GM23248 (cell line): Measurements from ENCODE around the gene CDKAL1. TPM values are rescaled to one million over a fixed set of nuclear protein-coding genes. Genes with fewer than 3 reads are reported as not detected.
"Not testable (repeated sequence)": the region's sequence is repeated elsewhere in the genome, so short reads cannot be mapped to it uniquely, and the experiment has no call there.

ENCODE experiments used
- DNase-seq: peaks from one replicate; pipeline ENCODE4 v3.0.0-alpha.2; 2015
- H2AFZ ChIP-seq: fragments of 200-600 bp; sonication (generic); 2 replicates; pipeline ENCODE4 v1.6.1; 2016; ENCODE audit warnings: antibody characterized with exemption
- H3F3A ChIP-seq: fragments of 200-600 bp; sonication (generic); 2 replicates; pipeline ENCODE4 v1.6.1; 2016; ENCODE audit warnings: mild to moderate bottlenecking, antibody characterized with exemption, mixed run types; ENCODE audit not compliant: insufficient read depth
- H3K27ac ChIP-seq: fragments of 200-600 bp; sonication (generic); 2 replicates; pipeline ENCODE4 v1.5.1; 2016; ENCODE audit warnings: mild to moderate bottlenecking
- H3K27me3 ChIP-seq: fragments of 200-600 bp; sonication (generic); replicated peaks from 2 replicates; pipeline ENCODE4 v1.6.1; 2016; ENCODE audit warnings: mild to moderate bottlenecking; ENCODE audit not compliant: insufficient read depth
- H3K36me3 ChIP-seq: fragments of 200-600 bp; sonication (generic); 2 replicates; pipeline ENCODE4 v1.6.1; 2016; ENCODE audit warnings: low read depth, mild to moderate bottlenecking
- H3K4me1 ChIP-seq: fragments of 200-600 bp; sonication (generic); 2 replicates; pipeline ENCODE4 v1.6.1; 2016; ENCODE audit warnings: mild to moderate bottlenecking; ENCODE audit not compliant: insufficient read depth
- H3K4me2 ChIP-seq: fragments of 200-600 bp; sonication (generic); one replicate; pipeline ENCODE4 v1.6.1; 2016; ENCODE audit warnings: mild to moderate bottlenecking; ENCODE audit not compliant: unreplicated experiment
- H3K4me3 ChIP-seq: fragments of 200-600 bp; sonication (generic); 2 replicates; pipeline ENCODE4 v1.5.1; 2016; ENCODE audit warnings: mild to moderate bottlenecking
- H3K79me2 ChIP-seq: fragments of 200-600 bp; sonication (generic); 2 replicates; pipeline ENCODE4 v1.6.1; 2016; ENCODE audit warnings: mild to moderate bottlenecking; ENCODE audit not compliant: insufficient read depth
- H3K9ac ChIP-seq: fragments of 200-600 bp; sonication (generic); 2 replicates; pipeline ENCODE4 v1.6.1; 2016; ENCODE audit warnings: mild to moderate bottlenecking
- H3K9me2 ChIP-seq: fragments of 200-600 bp; sonication (generic); 2 replicates; pipeline ENCODE4 v1.6.1; 2016; ENCODE audit warnings: mixed run types, mild to moderate bottlenecking, moderate library complexity; ENCODE audit not compliant: insufficient read depth
- H3K9me3 ChIP-seq: fragments of 200-600 bp; sonication (generic); one replicate; pipeline ENCODE4 v1.6.1; 2017; ENCODE audit warnings: low read depth
- H4K20me1 ChIP-seq: fragments of 200-600 bp; sonication (generic); 2 replicates; pipeline ENCODE4 v1.6.0; 2016; ENCODE audit not compliant: insufficient read depth
- EZH2 ChIP-seq: fragments of 200-600 bp; sonication (generic); IDR thresholded peaks from 2 replicates; pipeline ENCODE4 v1.6.1; 2018; ENCODE audit warnings: antibody characterized with exemption, mild to moderate bottlenecking; ENCODE audit not compliant: insufficient read depth, poor library complexity, severe bottlenecking
- EZH2phosphoT487 ChIP-seq: fragments of 200-600 bp; sonication (generic); IDR thresholded peaks from 2 replicates; pipeline ENCODE4 v1.6.1; 2018; ENCODE audit warnings: antibody characterized with exemption, moderate library complexity, mild to moderate bottlenecking, low read depth; ENCODE audit not compliant: insufficient read depth
- WGBS, 2 experiments: methylation state at CpG; one replicate each; pipeline ENCODE4 v1.1.6; 2015 to 2017; ENCODE audit warnings: low lambda C conversion rate in 2 of 2, low coverage in 1 of 2; ENCODE audit errors: missing lambda C conversion rate in 2 of 2; 5-methylcytosine and 5-hydroxymethylcytosine counted together
- in situ Hi-C: fragments of 300-500 bp; cut with MboI; formaldehyde crosslinking; loops from 2 replicates; pipeline ENCODE4 v1.15.0; 2020
- polyA plus RNA-seq: library from polyadenylated mRNA; unstranded; fragments of >200 nt; fragmentation: Nextera tagmentation; extraction: Ambion mirVana; gene quantifications from 2 replicates; pipeline ENCODE4 v1.2.1, GENCODE V29; 2016
- total RNA-seq: library from RNA; depleted of rRNA; stranded (reverse); fragments of >200 nt; shearing (Covaris generic); gene quantifications from 2 replicates; pipeline ENCODE4 v1.2.3, GENCODE V29; 2014

Gene CDKAL1
- total and polyA plus RNA-seq, 2 experiments from 2014 or later: 7.5 to 10.8 TPM

DNA sequence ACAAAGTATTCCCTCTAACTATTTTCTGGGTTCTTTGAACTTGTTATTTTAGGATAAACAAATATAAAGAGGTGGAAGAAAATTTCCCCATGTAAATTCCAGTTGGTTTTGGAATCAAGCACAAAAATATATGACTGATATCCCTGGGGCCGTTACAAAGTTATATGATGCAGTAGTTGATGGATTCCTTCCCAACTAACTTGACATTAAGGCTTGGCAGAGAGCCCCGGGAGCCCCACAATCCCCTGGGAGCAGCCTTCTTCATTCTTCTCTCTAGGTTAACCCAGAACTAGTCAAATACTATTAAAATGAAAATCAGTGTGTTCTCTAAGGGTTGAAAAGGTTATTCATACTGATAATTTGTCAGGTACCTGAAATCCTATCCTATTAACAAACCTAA, 550.4 kb downstream of the CDKAL1 start:
- Histone ChIP-seq H3F3A (no peaks in the 10 kb centered on the region), H3K9ac (no peak overlapping the region), H3K4me2 (no peak overlapping the region), H3K36me3 (no peaks in the 10 kb centered on the region), H3K9me2 (no peaks in the 10 kb centered on the region), H3K4me1 (no peaks in the 10 kb centered on the region), H4K20me1 (no peaks in the 10 kb centered on the region), H3K27ac (no peak overlapping the region), H3K4me3 (no peak overlapping the region), H3K9me3 (no peaks in the 10 kb centered on the region), H3K79me2 (no peaks in the 10 kb centered on the region), H2AFZ (no peak overlapping the region), H3K27me3 (no peaks in the 10 kb centered on the region)
- WGBS, 2 experiments: 58 to 66% methylated on average over 2 of the region's 2 CpGs
- DNase-seq: no peak
- in situ Hi-C loops: no loop called here
- TF ChIP-seq EZH2: no peak
- TF ChIP-seq EZH2phosphoT487: no peak

DNA sequence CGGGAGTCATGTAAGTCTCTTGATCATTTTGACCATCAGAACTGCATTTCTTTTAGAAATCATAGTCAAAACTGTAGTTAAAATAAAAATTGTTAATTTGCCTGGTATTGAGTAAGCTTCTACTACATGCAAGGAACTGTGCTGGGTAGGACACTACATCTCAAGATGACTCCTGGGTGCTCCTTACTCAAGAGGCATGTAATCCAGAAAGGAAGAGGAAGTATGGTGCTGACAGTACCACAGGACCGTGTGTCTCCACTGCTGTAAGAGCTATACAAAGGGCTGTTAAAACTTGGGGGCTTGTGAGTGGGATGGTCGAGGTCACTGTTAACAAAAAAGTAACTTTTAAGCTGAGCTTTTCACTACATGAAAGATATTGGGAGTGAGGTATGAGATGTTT, 551.0 kb downstream of the CDKAL1 start:
- no peak overlapping the region for H3K9ac ChIP-seq
- H3K36me3 ChIP-seq: no peaks in the 10 kb centered on the region
- WGBS, 2 experiments: 84 to 92% methylated on average over 3 of the region's 3 CpGs
- no peak overlapping the region for H3K4me3 ChIP-seq
- H3K4me1 ChIP-seq: no peaks in the 10 kb centered on the region
- no peak overlapping the region for H3K4me2 ChIP-seq
- H3K9me3 ChIP-seq: no peaks in the 10 kb centered on the region
- no peak overlapping the region for H2AFZ ChIP-seq
- DNase-seq: no peak
- in situ Hi-C loops: no loop called here
- H3K79me2 ChIP-seq: no peaks in the 10 kb centered on the region
- H3K9me2 ChIP-seq: no peaks in the 10 kb centered on the region
- H3F3A ChIP-seq: no peaks in the 10 kb centered on the region
- TF ChIP-seq EZH2phosphoT487: no peak
- no peak for TF ChIP-seq EZH2
- H3K27me3 ChIP-seq: no peaks in the 10 kb centered on the region
- H3K27ac ChIP-seq: no peak overlapping the region
- H4K20me1 ChIP-seq: no peaks in the 10 kb centered on the region

DNA sequence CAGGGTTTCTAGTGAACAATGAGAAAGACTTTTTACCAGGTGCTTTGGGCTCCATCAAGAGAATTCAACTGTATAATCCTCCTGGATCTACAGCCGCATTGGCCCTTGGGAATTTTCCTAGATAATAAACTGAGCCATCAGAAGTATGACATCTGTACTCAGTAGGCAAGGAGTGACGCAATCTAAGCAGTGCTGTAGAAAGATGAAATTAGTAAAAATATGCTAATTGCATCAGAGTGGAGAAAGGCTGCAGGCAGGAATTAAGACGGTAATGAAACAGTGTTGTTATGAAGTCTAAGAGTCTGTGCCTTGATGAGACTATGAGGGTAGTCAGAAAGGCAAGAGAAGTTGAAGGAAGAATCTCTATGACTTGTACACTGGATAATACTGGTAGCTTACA, 551.4 kb downstream of the CDKAL1 start:
- TF ChIP-seq EZH2 (no peak), EZH2phosphoT487 (no peak)
- Histone ChIP-seq H3F3A (no peaks in the 10 kb centered on the region), H3K9me3 (no peaks in the 10 kb centered on the region), H3K9me2 (no peaks in the 10 kb centered on the region), H2AFZ (no peak overlapping the region), H3K27me3 (no peaks in the 10 kb centered on the region), H3K79me2 (no peaks in the 10 kb centered on the region), H3K9ac (no peak overlapping the region), H3K4me3 (no peak overlapping the region), H3K4me2 (no peak overlapping the region), H4K20me1 (no peaks in the 10 kb centered on the region), H3K36me3 (no peaks in the 10 kb centered on the region), H3K27ac (no peak overlapping the region), H3K4me1 (no peaks in the 10 kb centered on the region)
- in situ Hi-C loops: no loop called here
- DNase-seq: no peak
- WGBS, 2 experiments: 86 to 92% methylated on average over 3 of the region's 3 CpGs

DNA sequence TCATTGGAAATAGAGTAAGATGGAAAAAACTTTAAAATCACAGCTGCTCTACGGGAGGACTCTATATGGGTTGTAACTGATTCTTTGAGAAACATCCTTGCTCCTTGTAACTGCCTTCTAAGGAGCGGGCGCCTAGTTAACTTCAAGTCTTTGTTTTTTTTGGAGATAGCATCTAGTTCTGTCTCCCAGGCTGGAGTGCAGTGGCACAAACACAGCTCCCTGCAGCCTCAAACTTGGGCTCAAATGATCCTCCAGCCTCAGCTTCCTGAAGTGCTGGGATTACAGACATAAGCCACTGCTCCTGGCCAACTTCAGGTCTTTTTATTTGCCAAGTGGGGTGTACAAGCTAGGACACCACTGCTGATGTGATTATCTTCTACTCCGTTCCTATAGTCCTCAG, 552.9 kb downstream of the CDKAL1 start:
- TF ChIP-seq EZH2: no peak
- TF ChIP-seq EZH2phosphoT487: no peak
- Histone ChIP-seq H3K9ac (no peak overlapping the region), H3K4me1 (no peaks in the 10 kb centered on the region), H3K4me3 (no peak overlapping the region), H3K36me3 (no peaks in the 10 kb centered on the region), H3K27ac (no peak overlapping the region), H3K4me2 (no peak overlapping the region), H3K9me3 (no peaks in the 10 kb centered on the region), H3F3A (no peaks in the 10 kb centered on the region), H3K79me2 (no peaks in the 10 kb centered on the region), H3K27me3 (no peaks in the 10 kb centered on the region), H3K9me2 (no peaks in the 10 kb centered on the region), H4K20me1 (no peaks in the 10 kb centered on the region), H2AFZ (no peak overlapping the region)
- DNase-seq: no peak
- 95 to 98% methylated on average over 4 of the region's 4 CpGs for WGBS, 2 experiments
- in situ Hi-C loops: no loop called here

DNA sequence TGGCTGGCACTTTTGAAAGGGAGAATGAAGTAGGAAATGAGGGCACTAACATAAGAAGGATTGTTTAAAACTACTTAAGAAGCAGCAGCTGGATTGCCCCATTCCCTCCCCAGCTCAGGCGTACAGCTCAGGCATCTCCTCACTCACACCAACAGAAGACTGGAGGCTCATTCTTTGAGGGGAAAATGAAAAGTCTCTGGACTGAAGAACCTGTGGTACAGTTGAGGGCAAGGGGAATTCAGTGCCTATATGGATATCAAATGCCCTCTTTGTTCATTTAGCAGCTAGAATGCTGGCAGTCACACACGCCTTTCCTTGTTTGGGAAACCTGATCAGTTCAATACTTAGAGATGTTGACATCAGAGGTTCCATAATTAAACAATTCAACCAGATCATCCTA, 557.2 kb downstream of the CDKAL1 start:
- 97 to 100% methylated on average over 2 of the region's 2 CpGs for WGBS, 2 experiments
- no peak for DNase-seq
- Histone ChIP-seq H4K20me1 (no peaks in the 10 kb centered on the region), H3F3A (no peaks in the 10 kb centered on the region), H3K27me3 (no peaks in the 10 kb centered on the region), H3K36me3 (no peaks in the 10 kb centered on the region), H3K4me3 (no peak overlapping the region), H3K9me3 (no peaks in the 10 kb centered on the region), H3K4me1 (no peaks in the 10 kb centered on the region), H3K79me2 (no peaks in the 10 kb centered on the region), H2AFZ (no peak overlapping the region), H3K9ac (no peak overlapping the region), H3K9me2 (no peaks in the 10 kb centered on the region), H3K4me2 (no peak overlapping the region), H3K27ac (no peak overlapping the region)
- in situ Hi-C loops: no loop called here
- no peak for TF ChIP-seq EZH2phosphoT487

DNA sequence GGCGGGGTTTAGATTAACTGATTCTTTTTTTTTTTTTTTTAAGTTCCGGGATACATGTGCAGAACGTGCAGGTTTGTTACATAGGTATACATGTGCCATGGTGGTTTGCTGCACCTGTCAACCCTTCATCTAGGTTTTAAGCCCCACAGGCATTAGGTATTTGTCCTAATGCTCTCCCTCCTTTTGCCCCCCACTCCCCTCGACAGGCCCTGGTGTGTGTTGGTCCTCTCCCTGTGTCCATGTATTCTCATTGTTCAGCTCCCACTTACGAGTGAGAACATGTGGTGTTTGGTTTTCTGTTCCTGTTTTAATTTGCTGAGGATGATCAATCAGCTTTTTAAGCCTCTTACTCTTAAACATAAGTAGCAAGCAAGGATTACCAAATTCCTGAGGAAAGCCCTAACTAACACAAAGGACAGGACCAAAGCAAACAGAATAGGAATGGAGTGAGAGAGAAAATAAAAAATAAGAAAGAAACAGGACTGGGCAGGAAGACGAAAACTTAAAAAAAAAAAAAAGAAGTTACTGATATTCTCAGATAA, 558.0 kb downstream of the CDKAL1 start:
- H3K27ac ChIP-seq, H2AFZ ChIP-seq, in situ Hi-C loops, H3F3A ChIP-seq, H3K36me3 ChIP-seq, H3K79me2 ChIP-seq, H3K9me3 ChIP-seq, H4K20me1 ChIP-seq, H3K4me1 ChIP-seq, H3K27me3 ChIP-seq, H3K9ac ChIP-seq, H3K9me2 ChIP-seq, H3K4me3 ChIP-seq, DNase-seq, H3K4me2 ChIP-seq: not testable (repeated sequence)
- WGBS, 2 experiments: 92 to 93% methylated on average over 3 to 6 of the region's 6 CpGs
